ENCODE results near the gene HES1. TPM values are rescaled to one million over a fixed set of nuclear protein-coding genes. Genes with fewer than 3 reads are reported as not detected.
"Not testable (repeated sequence)": the region's sequence is repeated elsewhere in the genome, so short reads cannot be mapped to it uniquely, and the experiment has no call there.

Gene HES1
- polyA plus RNA-seq, 3 donors: 0.17 to 66.6 (median 0.26) TPM

DNA sequence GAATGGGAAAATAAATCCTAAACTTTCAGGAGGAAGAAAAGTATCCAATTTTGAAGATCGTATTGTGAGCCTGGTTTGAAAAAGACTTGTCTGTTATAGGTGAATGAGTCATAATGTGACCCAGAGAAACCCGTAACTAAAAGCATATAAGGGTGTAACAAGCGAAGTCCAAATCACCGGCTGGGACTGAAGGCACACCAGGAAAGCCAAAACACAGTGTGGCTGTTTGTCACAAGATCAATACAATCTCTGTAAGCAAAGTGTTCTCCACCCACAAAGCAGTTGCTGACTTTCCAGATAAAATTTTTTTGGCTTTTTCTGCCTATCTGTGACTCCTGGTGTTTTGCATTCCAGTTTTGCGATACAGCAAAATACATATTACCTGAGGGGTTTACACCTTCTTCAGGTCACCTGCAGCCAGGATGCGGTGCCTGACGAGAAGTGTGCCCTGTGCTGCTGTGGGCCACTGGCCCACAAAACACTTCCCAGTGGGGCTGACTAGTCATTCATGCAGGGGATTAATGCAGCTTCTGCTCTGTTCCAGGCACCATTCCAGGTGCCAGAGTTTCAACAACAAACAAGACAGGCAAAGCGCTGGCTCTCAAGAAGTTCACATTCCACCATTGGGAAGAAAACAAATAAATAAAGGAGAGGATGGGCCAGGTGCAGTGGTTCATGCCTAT, 14.4 kb downstream of the HES1 start:
- 98% methylated on average over 7 of the region's 8 CpGs for WGBS (ENCODE audit: insufficient coverage)
- Histone ChIP-seq H3K27me3 (ENCODE audit: control insufficient read depth in 2 of 2, insufficient read depth in 2 of 2, low read length in 2 of 2) (peaks cover 0 to 7% of the 10 kb centered on the region in 2 donors), H3K9me3 (replicated peaks in 1 of 2; ENCODE audit: control insufficient read depth in 1 of 2, insufficient read depth in 1 of 2, low read length in 2 of 2) (peaks cover 0 to 9% of the 10 kb centered on the region in 2 donors), H4K20me1 (ENCODE audit: insufficient read depth, low read length) (no peaks in the 10 kb centered on the region), H3K36me3 (replicated peaks in 1 of 2; ENCODE audit: control insufficient read depth in 1 of 2, insufficient read depth in 2 of 2, low read length in 2 of 2) (no peaks in the 10 kb centered on the region), H2AFZ (ENCODE audit: insufficient read depth, low read depth, low read length, poor library complexity, severe bottlenecking) (no peak overlapping the region), H3K9ac (ENCODE audit: insufficient read depth, low read length, poor library complexity, severe bottlenecking) (no peak overlapping the region), H3K4me1 (ENCODE audit: control insufficient read depth in 1 of 2, insufficient read depth in 2 of 2, low read length in 2 of 2) (no peaks in the 10 kb centered on the region), H3K4me2 (replicated peaks; ENCODE audit: extremely low read depth, low read length, poor library complexity, severe bottlenecking) (no peak overlapping the region), H3K27ac (ENCODE audit: low read depth in 1 of 2, low read length in 2 of 2) (no peak overlapping the region), H3K79me2 (ENCODE audit: insufficient read depth, low read length) (no peaks in the 10 kb centered on the region), H3K4me3 (replicated peaks in 1 of 3; ENCODE audit: low read depth in 2 of 3, low read length in 3 of 3) (no peak overlapping the region)
- no peaks in the 10 kb centered on the region for H3K4me1 Mint-ChIP-seq
- no peaks in the 10 kb centered on the region for H3K36me3 Mint-ChIP-seq
- H3K9me3 Mint-ChIP-seq: peaks cover 0 to 8% (median 2%) of the 10 kb centered on the region in 7 donors
- no peak for DNase-seq
- H3K27ac Mint-ChIP-seq: no peak overlapping the region
- intact Hi-C loops (cut with micrococcal nuclease): no loop called here
- TF ChIP-seq, protein P1, sequence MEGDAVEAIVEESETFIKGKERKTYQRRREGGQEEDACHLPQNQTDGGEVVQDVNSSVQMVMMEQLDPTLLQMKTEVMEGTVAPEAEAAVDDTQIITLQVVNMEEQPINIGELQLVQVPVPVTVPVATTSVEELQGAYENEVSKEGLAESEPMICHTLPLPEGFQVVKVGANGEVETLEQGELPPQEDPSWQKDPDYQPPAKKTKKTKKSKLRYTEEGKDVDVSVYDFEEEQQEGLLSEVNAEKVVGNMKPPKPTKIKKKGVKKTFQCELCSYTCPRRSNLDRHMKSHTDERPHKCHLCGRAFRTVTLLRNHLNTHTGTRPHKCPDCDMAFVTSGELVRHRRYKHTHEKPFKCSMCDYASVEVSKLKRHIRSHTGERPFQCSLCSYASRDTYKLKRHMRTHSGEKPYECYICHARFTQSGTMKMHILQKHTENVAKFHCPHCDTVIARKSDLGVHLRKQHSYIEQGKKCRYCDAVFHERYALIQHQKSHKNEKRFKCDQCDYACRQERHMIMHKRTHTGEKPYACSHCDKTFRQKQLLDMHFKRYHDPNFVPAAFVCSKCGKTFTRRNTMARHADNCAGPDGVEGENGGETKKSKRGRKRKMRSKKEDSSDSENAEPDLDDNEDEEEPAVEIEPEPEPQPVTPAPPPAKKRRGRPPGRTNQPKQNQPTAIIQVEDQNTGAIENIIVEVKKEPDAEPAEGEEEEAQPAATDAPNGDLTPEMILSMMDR (IDR thresholded peaks at IDR 0.05): no peak
- H3K27me3 Mint-ChIP-seq (ENCODE audit: low read depth in 3 of 3): peaks cover 15 to 37% (median 22%) of the 10 kb centered on the region in 3 donors
- H3K4me3 Mint-ChIP-seq: no peak overlapping the region

DNA sequence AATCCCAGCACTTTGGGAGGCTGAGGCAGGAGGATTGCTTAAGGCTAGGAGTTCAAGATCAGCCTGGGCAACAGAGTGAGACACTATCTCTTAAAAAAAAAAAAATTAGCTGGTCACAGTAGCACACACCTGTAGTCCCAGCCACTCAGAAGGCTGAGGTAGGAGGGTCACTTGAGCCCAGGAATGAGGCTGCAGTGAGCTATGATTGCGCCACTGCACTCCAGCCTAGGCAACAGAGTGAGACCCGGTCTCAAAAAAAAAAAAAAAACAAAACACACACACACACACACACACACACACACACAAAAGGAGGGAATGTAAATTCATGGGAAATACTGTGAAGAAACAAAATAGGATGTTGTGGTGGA, 15.0 kb downstream of the HES1 start:
- H3K36me3 ChIP-seq (replicated peaks in 1 of 2; ENCODE audit: control insufficient read depth in 1 of 2, insufficient read depth in 2 of 2, low read length in 2 of 2); H3K27ac ChIP-seq (ENCODE audit: low read depth in 1 of 2, low read length in 2 of 2); H3K4me1 ChIP-seq (ENCODE audit: control insufficient read depth in 1 of 2, insufficient read depth in 2 of 2, low read length in 2 of 2); H3K4me2 ChIP-seq (replicated peaks; ENCODE audit: extremely low read depth, low read length, poor library complexity, severe bottlenecking); H3K27ac Mint-ChIP-seq; H3K27me3 ChIP-seq (ENCODE audit: control insufficient read depth in 2 of 2, insufficient read depth in 2 of 2, low read length in 2 of 2); H3K4me3 ChIP-seq (replicated peaks in 1 of 3; ENCODE audit: low read depth in 2 of 3, low read length in 3 of 3); DNase-seq; H3K4me1 Mint-ChIP-seq; H4K20me1 ChIP-seq (ENCODE audit: insufficient read depth, low read length); intact Hi-C loops (cut with micrococcal nuclease); H3K9ac ChIP-seq (ENCODE audit: insufficient read depth, low read length, poor library complexity, severe bottlenecking); H3K4me3 Mint-ChIP-seq; H3K79me2 ChIP-seq (ENCODE audit: insufficient read depth, low read length); H3K36me3 Mint-ChIP-seq; H3K9me3 ChIP-seq (replicated peaks in 1 of 2; ENCODE audit: control insufficient read depth in 1 of 2, insufficient read depth in 1 of 2, low read length in 2 of 2); H2AFZ ChIP-seq (ENCODE audit: insufficient read depth, low read depth, low read length, poor library complexity, severe bottlenecking): not testable (repeated sequence)
- H3K27me3 Mint-ChIP-seq (ENCODE audit: low read depth in 3 of 3): peaks cover 15 to 34% (median 20%) of the 10 kb centered on the region in 3 donors
- WGBS (ENCODE audit: insufficient coverage): no CpG with 5 or more reads among the region's 2 CpGs
- peaks cover 0 to 10% (median 2%) of the 10 kb centered on the region in 7 donors for H3K9me3 Mint-ChIP-seq

All from CD14-positive monocyte (primary cell).